NCI-H1092 treated with DMSO at 0.1 percent for 48 hours (cell line): ENCODE results near the gene OSTF1.

Experiments used
- DNase-seq: peaks from one replicate; lab custom pipeline; 2025; lab: John Stamatoyannopoulos, UW

Gene OSTF1

DNA sequence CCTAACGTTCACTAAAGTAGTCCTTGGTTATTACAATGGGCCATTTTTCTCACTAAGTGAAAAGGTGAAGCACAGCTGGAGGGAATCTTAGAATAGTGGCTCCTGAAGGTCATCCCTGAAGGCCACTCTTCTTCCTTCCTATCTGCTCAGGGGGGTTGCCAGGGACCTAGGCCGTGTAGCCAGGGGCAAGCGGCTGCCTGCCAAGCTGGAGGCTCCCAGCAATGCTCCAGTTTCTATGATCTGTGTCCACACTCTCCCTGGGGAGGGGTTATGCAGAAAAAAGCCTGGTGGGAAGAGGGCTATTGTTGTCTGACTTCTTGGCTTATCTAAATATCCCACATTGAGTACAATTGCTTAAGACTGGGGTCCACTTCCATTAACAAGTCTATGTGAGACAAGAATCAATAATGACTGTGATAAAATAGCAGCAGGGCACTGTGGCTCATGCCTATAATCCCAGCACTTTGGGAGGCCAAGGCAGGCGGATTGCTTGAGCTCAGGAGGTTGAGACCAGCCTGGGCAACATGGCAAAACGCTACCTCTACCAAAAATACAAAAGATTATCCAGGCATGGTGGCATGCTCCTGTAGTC is 4.1 kb upstream of the OSTF1 start:
- peak; percentile 59 for DNase-seq

DNA sequence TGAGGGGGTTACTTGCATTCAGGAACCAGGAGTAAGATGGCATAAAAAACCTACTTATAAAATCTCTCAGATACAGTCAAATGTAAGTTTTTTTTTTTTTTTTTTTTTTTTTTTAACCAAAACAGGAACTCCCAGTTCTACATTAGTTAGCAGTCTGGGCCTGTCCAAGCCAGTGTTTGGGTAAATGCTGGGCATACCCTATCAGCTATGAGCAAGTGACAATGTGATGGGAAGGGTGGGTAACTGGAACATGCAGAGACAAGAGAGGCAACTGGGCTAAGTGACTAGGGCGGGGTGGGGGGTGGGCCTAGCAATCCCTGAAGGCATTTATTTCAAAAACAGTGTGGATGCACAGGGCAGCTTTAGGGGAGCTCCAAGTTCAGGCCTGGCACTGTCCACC is 2.7 kb upstream of the OSTF1 start:
- DNase-seq, result no peak

DNA sequence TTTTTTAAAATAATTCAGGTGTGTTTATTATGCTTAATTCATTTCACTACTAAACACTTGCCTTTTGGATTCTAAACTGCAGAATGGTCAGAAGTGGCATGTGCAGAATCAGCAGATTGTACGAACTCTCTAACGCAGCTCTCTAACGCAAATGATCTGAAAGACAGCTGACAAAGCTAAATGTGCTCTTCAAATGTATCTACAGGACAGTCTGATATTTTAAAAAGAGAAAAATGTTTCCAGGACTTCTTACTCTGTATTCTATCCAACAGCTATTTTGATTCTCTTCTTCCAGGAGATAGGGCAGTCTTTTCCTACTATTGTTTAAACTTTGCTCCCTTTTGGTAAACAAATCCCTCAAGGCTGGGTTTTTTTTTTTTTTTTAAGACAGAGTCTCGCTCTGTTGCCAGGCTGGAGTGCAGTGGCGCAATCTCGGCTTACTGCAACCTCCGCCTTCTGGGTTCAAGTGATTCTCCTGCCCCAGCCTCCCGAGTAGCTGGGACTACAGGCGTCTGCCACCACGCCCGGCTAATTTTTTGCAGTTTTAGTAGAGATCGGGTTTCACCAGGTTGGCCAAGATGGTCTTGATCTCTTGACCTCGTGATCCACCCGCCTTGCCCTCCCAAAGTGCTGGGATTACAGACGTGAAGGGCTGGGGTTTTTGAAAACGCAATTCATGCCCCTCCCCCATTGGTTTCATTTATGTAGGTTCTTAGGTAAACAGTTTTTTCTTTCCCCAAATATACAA is 1.6 kb upstream of the OSTF1 start:
- no peak for DNase-seq

DNA sequence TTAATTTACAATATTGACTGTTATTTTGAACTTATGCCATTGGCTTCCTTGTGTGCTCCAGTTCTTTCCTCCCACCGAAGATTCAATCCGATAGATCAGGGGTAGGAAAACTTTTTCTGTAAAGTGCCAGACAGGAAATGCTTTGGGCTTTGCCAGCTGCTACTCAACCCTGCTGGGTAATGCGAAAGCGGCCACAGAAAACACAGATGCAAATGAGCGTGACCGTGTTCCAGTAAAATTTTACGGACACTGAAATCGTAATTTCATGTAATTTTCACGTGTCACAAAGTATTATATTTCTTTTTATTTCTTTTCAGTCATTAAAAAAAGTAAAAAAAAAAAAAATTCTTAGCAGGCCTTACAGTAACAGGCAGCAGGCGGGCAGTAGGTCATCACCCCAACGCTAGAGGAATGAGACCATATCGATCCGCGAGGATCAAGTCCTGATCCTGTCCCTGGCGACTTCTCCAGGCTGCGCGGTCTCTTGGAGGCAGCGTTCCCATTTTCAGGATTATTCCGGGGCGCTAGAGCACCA is 958 bp upstream of the OSTF1 start:
- DNase-seq, result peak; percentile 21

DNA sequence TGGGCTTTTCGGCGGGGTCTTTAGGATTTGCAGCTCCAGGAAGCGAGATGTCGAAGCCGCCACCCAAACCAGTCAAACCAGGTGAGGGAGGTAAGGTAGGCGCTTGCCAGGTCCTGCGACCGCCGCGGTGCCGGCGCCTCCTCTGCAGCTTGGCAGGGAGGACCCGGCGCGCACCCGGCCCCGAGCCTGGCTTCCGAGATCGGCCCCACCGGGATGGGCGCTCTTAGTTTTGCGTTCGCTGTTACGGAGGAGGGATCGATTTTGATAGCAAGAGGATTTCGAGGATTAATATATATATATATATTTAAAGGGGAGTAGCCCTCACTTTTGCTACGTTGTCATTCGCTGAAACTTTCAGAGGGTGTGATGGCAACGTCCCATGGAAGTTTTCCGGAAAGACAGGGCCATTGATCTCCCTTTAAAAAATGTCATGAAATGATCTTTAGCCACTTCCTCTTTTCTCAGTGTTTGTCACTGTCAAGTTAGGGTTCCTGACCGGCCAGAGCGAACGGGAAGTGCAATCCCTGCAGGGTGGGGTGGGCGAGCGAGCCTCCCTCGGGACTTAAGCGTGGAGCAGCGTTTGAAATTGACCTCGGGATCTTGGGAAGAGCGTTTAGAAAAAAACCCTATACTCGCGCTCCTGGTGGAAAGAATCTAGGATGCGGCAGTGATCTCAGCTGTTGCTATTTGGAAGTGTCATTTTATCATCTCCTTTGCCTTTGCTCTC is 495 bp downstream of the OSTF1 start:
- DNase-seq, result peak; percentile 24

DNA sequence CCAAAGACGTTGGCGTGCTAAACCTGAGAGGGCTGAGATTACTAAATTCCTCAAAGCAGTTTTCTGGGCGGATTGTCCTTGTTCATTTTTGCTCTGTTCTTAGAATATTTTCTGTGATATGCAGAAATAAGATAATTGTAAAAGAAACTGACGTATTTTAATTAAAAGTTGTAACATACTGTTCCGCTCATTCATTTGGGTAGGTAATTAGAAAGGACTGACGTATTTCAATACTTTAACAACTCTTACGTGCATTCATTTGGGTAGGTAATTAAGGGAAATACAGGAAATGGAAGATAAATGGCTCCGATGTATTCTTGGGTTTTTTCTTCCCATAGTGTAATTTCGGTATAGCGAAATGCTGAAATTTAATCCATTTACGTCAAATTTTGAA is 1.1 kb downstream of the OSTF1 start:
- DNase-seq, result no peak

DNA sequence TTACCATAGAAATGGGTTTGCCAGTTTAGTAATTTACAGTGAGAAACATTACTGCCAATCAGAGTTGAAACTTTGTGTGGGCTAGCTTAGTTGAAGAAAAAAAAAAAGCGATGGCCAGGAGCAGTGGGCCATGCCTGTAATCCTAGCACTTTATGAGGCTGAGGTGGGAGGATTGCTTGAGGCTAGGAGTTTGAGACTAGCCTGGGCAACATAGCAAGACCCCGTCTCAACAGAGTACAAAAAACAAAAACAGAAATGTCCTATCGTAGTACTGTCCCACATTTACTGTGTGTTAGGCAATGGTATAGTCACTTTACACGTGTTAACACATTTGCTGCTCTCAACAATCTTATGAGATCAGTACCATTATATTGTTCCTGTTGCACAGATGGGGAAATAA is 2.3 kb downstream of the OSTF1 start:
- no peak for DNase-seq

DNA sequence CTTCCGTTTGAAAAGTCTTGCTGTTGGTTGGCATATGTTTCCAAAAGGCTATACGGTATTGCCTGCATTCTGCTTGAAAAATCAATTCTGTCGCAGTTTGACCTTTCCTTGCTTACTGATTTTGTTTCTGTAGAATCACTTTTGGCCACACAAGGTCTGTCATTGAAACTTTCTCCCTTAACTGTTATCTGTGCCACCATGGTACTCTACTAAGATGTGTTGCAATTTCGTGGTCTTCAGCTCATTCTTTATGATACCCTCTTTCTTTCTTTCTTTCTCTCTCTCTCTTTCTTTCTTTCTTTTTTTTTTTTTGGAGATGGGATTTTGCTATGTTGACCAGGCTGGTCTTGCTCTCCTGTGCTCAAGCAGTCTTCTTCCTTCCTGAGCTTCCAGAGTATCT is 4.5 kb downstream of the OSTF1 start:
- DNase-seq, result no peak

DNA sequence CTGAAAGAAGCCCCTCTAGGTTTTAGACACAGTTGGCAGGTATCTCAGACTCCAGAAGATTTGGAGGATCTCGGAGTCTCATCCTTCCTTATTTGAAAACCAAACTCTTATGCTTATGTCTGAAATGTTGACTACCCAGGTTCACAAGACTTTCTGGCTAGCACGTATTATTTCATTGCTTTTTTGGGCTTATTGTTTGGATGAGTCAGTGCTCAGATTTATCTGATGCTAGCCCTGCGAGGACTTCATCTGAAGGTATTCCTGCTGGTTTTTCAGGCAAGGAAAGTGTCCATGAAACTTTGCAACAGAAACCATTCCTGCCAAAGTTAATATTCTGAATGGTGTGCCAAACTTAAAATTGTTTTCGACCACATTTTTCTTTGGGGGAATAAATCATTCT is 8.5 kb downstream of the OSTF1 start:
- DNase-seq, result no peak

DNA sequence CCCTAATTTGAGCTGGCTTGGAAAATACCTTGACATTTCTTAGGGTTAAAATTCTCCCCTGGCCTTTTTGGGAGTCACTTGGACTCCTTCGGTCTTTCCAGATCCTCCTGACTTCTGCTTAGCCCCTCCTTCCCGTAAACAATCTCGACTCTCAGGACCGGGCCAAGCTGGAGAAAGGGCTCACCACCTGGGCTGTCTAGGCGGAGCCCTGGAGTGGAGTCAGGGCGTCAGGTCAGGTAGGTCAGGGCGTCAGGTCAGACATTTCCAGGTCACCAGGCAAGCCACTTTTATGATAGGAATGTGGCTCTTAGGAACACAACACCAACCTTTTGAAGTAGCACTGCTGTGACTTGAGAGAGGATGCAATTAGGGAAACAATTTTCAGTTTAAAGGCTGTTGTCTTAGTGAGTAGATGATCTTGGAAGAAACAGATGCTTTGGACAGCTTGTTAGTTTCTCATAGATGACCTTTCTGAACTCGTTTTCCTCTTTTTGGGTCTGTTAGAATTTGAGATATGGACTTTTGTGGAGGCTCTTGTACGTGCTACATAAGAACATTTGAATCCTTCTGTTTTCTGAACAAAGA is 12.8 kb downstream of the OSTF1 start:
- DNase-seq, result no peak

DNA sequence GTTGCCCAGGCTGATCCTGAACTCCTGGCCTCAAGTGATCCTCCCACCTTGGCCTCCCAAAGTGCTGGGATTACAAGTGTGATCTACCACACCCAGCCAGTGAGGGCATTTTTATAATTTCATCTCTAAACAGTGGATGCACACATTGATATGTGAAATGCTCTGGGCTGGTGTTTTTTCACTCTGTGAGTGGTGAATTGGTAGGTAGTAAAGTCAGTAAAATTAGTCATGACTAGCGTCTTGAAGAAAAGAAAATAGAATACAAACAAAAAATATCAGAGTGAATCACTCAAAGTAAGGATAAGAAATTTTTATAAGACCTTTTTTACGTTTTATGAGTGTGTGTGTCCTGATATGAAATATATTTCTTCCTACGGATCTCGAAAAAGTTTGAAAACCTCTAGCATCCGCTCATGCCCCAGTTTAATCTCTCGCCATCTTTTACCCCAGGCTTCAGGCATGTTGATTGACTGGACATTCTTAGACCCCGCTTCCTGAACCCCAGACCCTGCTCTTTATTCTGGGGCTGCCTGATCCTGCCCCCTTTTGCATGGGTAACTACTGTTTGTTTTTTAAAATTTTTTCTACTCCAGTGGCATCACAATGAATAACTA is 14.0 kb downstream of the OSTF1 start:
- no peak for DNase-seq

DNA sequence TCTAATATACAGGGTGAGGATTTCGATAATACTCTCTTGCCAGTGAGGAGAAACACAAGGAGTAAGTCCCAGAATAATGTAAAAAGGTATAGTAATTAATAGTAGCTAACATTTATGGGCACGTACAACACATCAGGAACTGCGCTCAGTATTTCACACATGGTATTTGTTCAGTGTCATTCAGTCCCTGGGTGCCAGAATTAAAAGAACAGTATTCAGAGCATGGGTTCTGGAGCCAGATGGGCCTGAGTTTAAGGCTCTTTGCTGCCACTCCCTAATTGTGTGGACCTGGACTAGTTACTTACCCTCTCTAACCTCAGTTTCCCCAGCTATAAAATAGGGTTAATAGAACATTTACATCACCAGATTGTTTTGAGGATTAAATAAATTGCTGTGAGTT is 16.3 kb downstream of the OSTF1 start:
- no peak for DNase-seq

DNA sequence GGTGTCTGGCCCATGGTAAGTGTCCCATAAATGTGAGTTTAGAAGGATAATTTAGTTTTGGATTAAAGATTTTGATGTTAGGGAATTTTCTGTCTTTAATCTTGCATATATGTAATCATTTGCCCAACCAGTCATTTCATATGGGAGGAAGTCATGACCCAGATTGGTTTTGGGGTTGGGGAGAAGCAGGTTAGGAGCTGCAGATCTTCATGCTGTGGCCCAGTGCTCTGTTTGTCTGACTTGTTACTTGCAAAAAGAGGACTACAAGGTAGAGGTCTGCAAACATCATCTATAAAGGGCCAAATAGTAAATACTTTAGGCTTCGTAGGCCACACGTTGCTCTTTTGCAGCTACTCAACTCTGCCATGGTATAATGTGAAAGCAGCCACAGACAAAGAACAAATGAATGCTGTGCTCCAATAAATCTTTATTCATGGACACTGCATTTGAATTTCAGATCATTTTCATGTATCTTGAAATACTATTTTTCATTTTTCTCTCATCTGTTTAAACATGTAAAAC is 16.8 kb downstream of the OSTF1 start:
- no peak for DNase-seq

DNA sequence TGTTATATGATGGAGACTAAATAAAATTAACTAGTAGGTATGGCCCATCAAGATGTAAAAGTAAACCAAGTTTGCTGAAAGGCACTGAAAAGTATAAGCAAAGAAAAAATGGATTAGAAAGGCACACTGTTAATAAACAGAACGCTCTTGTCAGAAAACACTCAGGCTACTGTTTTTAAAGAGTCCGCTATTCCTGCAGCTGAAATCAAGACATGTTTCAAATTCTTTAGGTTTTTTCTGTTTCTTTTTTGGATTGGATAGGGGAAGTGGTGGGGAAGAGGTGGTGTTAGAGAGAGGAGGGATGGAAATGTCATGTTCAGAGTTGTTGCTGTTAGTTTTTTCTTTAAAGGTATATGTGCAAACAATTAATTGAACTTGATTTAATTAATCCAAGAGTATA is 17.5 kb downstream of the OSTF1 start:
- DNase-seq, result no peak

DNA sequence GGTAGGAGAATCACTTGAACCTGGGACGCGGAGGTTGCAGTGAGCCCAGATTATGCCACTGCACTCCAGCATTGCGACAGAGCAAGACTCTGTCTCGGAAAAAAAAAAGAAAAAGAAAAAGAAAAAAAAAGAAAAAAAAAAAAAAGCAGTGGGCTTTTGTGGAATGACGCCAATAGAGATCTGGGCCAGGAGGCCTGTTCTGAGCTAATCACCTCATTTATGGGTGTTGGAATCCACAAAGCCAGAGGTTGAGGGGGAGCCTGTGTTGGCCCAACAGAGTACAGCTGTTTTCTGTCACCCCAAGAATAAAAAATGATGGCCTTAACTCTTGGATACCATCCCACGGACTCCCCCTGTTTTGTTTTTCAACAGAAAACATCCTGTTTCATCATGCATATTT is 18.5 kb downstream of the OSTF1 start:
- DNase-seq, result no peak

DNA sequence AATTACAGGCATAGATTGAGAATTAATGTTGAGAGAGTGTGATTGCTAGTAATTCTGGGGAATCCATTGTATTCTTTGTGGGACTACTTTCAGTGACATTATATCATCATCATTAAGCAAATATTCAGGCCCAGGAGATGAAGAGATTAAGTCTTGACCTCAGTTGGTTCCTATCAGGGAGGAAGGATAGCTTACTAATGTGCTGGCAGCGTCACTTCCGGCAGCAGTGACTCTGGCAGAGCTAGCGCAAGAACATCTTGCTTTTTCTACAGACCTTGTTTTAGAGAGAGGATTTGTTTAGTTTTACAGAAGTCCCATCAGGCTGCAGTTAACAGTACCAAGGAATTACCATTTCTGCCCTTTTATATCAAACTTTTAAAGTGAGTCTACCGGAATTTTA is 20.3 kb downstream of the OSTF1 start:
- DNase-seq, result no peak

DNA sequence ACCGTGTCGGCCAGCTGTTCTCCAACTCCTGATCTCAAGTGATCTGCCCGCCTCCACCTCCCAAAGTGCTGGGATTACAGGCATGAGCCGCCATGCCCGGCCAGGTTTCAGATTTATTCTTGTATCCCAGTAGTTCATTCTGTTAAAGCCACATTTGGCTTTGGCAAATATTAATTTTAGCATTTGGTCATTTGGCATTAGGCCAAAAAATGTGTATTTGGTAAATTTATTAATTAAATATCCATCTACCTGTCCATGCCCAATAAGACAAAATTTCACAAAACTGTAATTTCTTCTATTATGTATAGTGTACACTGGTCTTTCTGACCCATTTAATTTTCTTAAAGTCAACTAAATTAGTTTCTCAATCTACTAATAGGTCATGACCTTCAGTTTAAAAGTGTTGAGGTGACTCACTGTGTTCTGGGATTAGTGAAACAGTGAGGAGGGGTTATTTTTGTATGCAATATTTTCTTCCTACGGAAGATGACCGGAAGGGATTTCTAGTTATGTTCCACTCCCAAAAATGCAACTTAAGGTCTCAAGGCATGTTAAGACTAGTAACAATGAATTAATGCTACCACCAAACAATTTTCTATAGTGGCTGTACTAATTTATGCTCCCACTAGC is 21.0 kb downstream of the OSTF1 start:
- DNase-seq, result no peak

DNA sequence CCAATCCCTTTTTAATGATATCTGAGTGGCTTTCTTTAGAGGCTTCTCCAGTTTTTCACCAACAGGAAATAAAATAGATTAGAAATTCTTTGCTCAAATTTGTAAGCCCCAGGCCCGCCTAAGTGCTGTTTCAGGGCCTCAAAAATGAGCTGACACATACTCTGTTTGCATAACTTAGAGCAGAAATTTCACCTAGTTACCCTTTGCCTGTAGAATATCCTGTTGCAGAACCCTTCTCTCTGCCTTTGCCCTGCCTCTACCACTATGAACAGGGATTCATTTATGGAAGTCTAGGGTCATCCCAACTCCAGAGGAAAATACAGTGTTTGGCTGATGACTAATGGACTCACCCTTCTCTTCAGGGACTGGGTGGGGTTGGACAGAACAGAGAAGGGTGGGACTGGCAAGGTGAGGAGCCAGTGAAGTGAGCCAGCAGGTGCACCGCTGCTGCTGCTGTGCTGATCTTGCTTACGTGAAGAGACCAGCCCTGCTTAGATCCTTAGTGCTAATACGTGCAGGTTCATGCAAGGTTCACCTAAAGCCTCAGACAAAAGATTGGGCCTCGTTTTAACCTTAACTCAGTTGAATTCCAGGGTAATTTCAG is 22.8 kb downstream of the OSTF1 start:
- DNase-seq, result no peak

DNA sequence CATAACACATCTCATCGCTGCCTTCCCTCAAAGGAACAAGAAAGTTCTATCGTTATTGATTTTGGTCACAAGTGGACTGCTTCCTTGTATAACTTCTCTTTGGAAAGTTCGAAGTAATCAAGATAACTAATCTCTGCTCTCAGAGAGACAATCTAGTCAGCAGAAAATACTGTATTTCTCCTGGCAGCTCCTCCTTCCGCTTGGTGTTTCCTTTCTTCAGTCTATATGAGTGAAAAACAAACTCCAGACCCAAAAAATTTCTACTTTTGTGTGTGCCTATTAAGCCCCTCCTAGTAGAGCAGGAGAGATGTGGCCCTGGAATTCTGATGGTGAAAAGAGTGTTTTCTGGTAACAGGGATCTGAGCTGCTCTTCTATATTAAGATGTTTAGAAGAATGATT is 24.5 kb downstream of the OSTF1 start:
- DNase-seq, result no peak

DNA sequence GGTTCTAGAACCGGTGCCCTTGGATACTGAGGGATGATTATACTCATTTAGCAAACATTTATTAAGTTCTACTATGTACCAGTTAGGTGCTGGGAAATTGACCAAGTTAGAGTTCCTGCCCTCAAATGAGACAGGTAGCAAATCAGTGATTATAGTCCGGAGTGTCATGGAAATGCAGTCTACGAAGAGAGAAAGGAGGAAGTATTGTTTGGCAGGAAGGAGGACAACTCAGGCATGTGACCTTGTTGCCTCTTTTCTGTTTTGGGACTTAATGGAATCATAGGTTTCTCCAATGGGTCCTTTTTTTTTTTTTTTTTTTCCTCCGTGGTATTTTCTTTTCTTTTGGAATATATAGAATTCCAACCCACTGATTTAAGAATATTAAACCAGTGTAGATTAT is 28.0 kb downstream of the OSTF1 start:
- no peak for DNase-seq

DNA sequence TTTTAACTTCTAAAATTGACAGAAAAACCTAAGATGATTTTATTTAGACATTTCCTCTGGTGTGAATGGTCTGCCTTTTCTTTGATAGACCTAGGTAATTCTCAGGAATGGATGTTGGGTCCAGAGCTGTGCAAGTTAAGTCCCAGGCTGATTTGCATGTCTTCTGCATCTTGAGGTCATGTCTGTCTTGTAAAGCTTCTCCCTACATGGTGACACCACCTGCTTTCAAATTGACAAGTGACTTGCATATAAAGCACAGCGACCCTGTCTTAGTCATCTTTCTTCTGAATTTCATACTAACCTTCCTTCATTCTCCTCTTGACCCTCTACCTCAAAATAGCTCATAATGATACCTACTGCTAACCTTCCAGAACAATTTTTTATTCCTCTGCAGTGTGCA is 29.2 kb downstream of the OSTF1 start:
- no peak for DNase-seq
